DMS79 treated with DMSO at 0.1 percent for 48 hours (cell line): ENCODE measurements around the gene CAMKK2.
A peak's percentile ranks its signal among the peaks of the same experiment; 100 is the strongest.
"Not testable (repeated sequence)": the region's sequence is repeated elsewhere in the genome, so short reads cannot be mapped to it uniquely, and the experiment has no call there.

Experiments
- DNase-seq: peaks from one replicate; lab custom pipeline; 2025; lab: John Stamatoyannopoulos, UW

The CAMKK2 gene

DNA sequence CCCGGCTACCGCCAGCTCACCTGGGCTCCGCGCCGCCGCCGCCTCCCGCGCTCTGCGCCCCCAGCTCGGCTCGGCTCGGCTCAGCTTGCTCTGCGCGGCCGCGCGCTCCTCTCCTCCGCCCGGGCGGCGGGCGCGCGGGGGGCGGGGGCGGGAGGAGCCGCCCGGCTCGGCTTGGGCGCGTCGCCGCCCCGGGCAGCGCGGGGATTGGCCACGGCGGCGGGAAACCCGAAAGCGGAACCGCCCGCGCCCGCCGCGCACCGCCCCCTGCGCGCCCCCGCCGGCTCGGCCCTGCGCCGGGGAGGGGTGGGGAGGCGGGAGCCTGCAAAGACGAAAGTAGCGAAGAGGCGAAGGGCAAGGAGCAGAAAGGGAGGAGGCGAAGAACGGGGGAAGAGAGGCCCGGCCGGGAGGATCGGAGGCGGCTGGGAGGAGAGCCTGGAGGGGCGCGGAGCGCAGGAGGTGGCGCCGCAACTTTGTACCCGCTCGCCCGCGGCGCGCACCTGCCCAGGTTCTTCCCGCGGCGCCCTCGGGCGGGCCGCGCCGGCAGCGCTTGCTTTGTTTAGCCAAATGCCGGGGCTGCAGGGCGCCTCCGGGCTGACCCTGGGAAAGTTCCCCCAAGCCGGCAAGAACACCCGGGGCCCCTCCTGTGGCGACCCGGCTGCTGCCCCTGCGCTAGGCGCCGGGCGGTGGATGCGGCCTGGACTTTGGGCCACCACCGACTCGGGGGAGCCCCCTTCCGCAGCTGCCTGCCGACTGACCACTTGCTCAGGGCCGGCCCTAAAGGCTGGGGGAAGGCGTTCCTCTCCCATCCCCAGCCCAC, at the start of gene CAMKK2:
Gene CAMKK2, minus strand, starts transcription at position 92 of the 817 bp plus-strand sequence. CDS start 22,183 bp downstream, outside the sequence.
- DNase-seq, result peak; percentile 73

DNA sequence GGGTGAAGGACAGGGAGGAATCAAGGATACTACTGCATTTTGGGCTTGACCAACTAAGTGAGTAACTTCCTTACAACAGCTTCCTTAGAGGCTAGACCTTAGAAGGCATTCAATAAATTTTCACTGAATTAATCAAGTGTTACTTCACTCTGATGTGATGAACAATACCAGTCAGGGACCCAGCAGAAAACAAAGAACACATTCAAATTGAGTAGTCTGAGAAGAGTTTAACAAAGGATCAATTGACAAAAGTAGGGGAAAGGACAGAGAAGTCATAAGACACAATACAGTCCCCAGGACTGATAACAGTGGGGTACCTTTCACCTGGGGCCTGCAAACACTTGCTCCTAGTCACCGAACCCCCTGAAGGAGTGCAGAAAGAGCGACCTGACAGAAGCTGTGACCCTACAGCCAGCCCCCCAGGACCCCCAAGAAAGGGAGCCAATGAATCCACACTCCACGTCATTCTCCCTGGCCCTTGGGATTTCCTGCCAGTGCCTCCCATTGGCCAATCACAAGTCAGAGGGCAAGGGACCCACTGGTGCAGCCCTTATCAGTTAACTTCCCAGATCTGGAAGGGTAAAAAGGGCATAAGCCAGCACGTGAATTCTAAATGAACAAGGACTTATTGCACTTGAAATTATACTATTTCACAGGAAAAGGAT, 48.8 kb upstream of the CAMKK2 start:
- no peak for DNase-seq

DNA sequence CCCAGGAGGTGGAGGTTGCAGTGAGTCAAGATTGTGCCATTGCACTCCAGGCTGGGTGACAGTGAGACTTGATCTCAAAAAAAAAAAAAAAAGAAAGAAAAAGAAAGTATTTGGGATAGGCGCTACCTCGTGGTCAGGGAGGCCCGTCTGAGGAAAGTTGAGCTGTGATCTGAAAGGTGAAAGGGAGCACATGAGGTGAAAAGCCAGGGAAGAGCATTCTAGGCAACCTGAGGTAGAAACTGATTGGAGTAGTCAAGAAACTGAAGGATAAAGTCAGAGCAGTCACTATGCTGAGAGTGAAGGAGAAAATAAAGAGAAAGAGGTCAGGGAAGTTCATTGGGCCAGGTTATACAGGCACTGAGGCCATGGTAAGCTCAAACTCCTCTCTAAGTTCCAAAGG, 48.0 kb upstream of the CAMKK2 start:
- no peak for DNase-seq

DNA sequence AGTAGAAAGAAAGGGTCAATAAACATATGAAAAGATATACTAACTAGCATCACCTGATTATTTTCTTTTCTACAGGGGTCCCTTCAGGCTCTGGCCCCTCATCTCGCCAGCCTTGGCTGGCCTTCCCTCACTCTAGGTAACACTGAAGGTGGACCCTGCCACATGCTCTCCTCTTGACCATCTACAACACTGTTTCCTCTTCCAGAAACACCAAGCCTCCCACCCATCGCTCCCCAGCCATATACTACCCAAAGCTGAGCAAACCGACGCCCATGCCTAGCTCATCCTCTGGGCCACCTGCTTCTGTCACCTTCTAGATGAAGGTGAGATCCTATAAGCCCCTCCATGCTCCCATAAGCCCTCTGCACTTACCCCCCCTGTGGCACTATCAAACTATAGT, 40.9 kb upstream of the CAMKK2 start:
- DNase-seq, result no peak

DNA sequence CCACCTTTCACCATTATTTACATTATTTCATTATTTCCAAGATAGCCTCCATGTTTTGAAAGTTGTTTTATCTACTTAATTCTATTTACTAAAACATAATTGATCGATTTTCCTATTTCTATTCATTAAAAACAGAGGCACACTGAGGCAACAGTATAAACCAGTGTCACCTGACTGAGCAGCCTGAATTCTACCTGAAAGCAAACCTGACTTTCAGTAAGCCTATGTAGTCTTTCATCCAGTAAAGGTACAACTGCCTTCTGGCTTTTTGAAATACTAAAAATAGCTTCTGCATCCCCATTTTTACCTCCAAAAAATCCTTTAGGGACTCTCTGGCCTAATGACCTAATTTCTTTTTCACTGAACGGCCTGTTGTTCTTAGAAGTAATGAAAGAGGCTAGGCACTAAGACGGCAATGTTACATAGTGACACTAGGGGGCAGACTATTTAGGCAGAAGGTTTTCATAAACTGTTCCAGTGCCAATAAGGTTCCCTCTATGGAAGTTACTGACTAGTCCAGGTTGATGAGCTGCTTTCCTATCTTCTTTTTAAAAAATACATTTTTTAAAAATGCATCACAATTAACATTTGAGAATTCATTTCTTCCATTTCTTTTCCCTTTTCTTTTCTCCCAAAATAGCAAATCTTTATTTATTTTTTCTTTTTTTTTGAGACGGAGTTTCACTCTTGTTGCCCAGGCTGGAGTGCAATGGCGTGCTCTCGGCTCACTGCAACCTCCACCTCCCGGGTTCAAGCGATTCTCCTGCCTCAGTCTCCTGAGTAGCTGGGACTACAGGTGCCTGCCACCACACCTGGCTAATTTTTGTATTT, 38.2 kb upstream of the CAMKK2 start:
- peak; percentile 66 for DNase-seq

DNA sequence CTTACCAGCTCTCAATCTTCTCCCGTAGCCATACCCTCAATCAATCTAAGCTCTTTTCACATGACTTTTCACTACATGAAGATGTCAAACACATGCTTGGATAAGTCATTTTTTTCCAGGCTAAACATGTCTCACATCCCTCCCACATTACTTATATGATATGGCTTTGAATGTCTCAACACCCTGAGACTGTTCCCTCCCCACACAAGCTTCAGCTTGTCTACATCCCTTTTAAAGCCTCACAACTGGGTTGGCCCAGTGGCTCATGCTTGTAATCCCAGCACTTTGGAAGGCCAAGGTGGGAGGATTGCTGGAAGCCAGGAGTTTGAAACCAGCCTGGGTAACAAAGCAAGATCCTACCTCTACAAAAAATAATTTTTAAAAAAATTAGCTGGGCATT, 37.2 kb upstream of the CAMKK2 start:
- DNase-seq, result no peak

DNA sequence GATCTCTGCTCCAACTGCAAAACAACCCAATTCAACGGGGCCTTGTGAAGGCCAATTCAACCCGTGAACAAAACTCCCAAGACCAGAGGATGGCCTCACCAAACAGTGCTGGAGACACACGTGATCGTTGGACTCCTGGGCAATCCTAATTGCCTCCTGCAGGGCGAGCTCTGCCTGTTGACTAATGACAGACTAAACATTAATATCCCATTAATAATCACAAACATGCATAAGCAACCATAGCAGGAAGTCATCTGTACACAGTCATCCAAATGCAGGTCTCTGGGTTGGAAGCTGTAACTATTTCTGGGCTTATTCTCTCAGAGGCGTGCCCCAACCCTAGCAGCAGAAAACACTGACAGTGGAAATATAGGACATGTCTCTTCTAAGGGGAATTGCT, 34.7 kb upstream of the CAMKK2 start:
- no peak for DNase-seq

DNA sequence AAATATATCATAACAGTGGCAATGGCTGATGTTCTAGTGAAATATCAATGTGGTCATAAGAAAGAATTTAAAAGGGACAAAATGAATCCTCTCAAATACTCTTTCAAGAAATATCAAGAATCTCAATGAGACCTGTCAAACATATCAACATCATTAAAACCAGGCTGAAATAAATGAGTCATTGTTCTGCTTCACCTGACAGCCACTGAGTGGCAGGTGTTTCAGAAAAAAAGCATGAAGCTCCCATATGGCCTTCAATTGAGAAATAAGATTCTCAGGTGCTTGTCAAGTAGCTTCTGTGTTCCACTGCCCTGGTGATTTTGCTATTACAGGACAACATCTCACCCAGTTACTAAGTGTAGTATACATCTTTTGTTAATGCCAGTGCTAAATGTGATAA, 34.2 kb upstream of the CAMKK2 start:
- no peak for DNase-seq

DNA sequence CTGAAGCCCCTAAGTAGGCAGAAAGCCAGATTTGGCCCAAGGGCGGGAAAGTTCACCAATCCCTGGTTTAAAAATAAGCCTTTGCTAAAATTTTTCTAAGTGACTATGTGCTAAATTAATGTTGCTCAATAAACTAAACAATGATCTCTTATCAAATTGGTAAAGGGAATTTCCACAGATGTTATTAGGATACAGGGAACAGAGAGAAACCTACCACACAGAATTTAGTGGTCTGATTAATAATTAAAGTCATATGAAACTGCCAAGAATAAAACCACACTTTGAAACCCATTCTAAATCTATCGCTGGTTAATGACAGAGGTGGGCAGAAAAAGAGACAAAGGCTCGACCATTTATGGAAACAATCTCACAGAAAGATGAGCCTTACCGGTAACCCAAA, 33.7 kb upstream of the CAMKK2 start:
- no peak for DNase-seq

DNA sequence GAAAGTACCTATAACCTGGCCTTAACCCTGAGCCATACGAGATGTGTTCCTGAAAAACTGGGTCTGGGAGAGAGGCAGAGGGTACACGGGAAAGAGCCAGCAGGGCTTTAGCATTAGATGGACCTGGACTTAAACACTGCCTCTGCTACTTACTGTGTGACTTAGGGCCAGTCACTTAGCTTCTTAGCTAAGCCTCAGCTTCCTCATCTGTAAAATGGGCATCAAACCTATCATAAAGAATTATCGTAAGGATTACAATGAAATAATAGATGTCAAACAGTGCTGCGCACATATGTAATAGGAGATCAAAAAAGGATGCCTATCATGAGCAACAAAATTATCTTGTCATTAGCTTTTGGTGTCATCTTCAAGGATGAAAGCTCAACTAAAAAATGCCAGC, 32.1 kb upstream of the CAMKK2 start:
- no peak for DNase-seq

DNA sequence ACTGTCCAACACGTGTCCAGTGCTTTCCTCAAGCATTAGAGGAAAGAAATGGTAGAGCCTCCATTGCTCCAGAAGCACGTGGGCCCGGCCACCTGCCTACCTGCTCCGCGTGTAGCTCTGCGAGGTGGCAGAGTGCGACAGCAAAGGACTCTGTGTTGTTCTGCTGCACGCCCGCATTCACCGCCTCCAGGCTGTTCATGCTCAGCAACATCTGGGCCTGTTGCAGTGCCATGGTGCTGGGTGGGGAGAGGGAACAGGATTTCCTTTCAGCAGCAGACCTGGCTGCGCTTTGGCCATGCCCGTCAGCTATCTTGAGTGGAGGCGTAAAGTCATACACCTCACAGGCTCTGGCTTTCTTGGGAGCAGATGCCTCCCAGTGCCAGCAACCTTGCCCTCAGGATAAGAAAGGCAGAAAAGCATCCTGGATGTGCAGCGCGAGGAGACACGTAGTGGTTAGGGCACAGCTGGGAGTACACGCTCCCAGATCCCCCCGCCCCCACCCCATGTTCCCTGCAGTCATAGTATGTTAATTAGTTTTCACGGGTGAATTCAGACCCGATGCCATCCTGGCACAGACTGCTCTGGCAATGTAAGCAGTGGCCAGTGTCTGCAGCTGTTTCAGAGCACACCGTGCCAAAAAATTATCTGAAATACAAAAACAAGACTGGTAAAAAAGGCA, 30.6 kb upstream of the CAMKK2 start:
- DNase-seq, result no peak

DNA sequence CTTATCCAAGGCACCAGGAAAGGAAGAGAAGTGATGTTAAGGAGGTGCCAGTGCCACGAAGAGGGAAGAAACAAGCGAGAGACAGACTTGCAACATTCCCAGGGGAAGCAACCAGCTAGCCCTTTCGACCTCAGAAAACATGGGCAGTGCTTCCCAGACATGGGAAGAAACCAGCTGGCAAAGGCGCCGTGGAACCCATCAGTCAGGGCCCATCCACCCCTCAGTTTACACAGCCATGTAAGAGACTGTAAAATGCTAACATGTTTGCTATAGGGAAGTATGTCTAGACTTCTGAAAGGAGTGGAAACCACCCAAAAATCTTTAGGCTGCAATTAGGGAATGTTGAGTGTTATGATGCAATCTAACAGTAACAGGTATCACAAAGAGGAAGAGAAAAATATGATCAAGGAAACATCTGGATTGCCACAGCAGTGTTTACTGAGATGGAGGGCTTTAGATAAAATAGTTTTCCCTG, 29.4 kb upstream of the CAMKK2 start:
- DNase-seq, result no peak

DNA sequence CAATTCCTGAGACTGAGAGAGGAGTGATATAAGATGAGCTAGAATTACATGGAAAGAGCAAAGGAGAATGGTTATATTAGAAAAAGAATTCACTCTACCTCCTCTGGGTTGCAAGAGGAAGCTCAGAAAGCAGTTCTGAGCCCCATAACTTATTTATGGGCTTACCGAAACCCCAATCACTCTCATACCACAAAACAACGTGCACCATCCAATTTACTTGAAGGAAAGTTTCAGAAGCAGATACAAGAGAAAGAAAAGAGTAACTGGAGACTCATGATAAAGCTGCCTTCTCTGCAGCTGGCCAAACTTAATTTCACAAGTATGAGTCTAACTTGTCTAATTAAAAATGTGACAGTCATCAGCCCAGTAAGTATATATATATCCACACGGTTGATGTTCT, 27.4 kb upstream of the CAMKK2 start:
- no peak for DNase-seq

DNA sequence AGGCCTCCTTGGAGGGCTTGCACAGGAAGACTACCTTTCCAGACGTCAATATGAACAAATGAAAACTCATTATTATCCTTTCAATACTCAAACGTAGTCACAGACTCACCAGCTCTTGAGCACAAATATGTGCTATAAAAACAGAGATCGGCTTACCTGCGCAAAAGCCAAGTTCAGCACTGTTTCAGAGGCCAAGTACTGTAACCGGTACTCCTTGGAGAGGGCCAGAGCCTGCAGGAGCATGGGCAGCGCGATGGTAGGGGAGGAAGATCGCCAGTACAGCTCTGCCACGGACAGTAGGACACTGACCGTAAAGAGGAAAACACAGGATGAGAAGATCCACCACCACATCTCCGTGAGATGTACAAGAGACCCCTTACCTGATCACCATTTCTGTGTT, 21.6 kb upstream of the CAMKK2 start:
- DNase-seq, result no peak

DNA sequence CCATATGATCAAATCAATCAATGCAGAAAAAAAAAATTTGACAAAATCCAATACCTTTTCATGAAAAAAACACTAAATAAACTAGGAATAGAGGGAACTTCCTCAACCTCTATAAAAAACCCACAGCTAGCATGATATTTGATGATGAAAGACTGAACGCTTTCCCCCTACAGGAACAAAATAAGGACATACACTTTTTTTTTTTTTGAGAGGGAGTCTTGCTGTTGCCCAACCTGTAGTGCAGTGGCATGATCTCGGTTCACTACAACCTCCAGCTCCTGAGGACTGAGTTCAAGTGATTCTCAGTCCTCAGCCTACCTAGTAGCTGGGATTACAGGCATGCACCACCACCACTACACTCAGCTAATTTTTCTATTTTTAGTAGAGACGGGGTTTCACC, 17.9 kb upstream of the CAMKK2 start:
- DNase-seq, result no peak

DNA sequence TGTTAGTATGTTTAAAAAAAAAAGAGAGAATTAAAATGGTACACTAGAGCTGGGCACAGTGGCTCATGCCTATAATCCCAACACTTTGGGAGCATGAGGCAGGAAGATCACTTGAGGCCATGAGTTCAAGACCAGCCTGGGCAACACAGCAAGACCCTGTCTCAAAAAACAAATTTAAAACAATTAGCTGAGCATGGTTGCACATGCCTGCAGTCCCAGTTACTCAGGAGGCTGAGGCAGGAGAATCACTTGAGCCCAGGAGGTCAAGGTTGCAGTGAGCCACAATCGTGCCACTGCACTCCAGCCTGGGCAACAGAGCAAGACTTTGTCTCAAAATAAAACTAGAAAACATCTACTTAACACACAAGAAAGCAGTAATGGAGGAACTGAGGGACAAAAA, 13.7 kb upstream of the CAMKK2 start:
- not testable (repeated sequence) for DNase-seq

DNA sequence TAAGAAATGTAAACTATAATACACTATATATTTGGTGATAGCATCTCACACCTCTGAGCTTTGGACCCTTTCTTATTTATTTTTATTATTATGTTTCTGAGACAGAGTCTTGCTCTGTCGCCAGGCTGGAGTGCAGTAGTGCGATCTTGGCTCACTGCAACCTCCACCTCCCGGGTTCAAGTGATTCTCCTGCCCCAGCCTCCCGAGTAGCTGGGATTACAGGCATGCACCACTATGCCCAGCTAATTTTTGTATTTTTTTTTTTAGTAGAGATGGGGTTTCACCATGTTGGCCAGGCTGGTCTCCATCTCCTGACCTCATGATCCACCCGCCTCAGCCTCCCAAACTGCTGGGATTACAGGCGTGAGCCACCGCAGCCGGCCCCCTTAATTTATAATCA, 10.9 kb upstream of the CAMKK2 start:
- not testable (repeated sequence) for DNase-seq

DNA sequence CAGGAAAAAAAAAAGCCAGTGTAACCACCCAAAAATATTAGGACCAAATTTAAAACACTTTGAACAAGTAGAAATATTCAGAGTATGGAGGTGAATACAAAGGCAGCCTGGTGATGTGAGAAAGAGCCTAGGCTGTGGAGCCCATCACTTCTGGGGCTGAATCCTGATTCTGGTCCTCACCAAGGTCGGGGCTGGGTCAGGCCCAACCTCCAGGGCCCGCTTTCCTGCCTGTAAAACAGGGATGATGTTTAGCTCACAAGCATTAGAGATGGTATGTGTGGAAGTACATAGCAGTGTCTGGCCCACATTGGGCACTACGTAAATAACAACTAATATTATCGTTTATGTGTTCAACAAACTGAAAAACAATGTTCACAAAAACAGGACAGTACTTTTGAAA, 7.8 kb upstream of the CAMKK2 start:
- DNase-seq, result no peak

DNA sequence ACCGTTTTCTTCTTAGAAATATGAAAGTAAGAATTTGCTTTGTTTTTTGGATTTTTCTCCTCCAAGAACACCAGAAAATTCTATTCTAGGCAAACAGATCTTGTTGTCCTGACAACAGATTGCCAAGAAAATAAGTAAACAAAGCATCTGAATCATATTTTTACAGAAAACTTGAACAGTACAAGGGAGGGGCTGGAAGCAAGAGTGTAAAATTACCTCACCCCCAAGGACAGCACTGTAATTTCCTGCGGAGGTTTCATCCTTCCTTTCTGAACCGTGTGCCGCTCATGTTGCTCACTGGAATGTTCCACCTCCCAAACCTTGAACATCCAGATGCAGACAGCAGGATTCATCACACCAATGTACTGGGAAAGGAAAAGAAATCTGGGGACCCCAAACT, 5.4 kb upstream of the CAMKK2 start:
- DNase-seq, result no peak

DNA sequence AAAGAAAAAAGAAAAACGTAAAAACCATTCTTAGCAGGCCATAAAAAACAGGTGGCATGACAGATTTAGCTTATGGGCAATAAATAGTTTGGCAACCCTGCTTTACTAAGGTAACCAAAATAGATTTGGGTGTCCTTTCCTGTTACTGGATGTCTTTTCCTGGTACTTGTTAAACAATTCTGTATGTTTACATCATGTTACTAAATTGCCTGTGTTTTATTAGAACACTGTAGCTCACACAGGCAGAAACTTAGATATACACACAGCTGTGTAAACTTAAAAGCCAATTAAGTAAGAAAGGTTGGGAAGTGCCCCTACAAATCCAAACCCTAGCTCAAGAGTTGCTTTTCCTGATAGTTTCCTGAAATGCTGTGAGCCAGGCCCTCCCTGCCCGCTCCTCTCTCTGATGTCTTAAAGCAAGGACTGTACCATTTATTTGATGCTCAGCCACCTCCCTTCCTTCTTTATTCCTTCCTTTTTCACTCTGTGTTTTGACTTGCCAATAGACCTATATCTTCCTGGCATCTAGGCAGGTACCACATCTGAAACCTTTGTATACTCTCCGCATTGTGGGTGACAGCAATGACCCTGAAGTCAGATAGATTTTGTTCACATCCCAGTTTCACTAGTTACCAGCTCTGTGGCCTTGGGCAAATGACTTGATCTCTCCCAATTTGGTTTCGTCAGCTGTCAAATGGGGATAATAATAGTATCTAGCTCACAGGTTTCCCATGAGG, 3.7 kb upstream of the CAMKK2 start:
- DNase-seq, result no peak

DNA sequence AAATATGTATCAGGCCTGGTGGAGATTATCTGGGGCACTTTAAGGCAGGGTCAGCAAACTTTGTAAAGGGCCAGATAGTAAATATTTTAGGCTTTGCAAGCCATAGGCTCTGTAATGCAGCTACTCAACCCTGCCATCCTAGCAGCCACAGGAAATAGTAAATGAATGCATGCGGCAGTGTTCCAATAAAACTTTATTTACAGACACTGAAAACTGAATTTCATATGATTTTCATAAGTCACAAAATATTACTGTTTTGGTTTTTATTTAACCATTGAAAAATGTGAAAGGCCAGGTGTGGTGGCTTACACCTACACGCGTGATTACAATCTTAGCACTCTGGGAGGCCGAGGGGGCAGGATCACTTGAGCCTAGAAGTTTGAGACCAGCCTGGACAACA, 3.2 kb upstream of the CAMKK2 start:
- no peak for DNase-seq
